ENCODE measurements around the gene SLC9A3. TPM values are rescaled to one million over a fixed set of nuclear protein-coding genes. Genes with fewer than 3 reads are reported as not detected.

SLC9A3 gene
- total and polyA plus RNA-seq, 2 donors, result 1.3 to 1.9 TPM

GRCh38 chr5:438481-438981 is 85.7 kb downstream of the SLC9A3 start:
- no peak for DNase-seq (ENCODE audit: low read depth in 6 of 9, low spot score in 9 of 9)

GRCh38 chr5:437281-437771 is 86.9 kb downstream of the SLC9A3 start:
- peaks cover 0 to 3% of the 10 kb centered on the region in 2 donors for H3K27me3 ChIP-seq (ENCODE audit: control insufficient read depth in 2 of 2, insufficient read depth in 1 of 2, low read length in 1 of 2)

More at GRCh38 chr5:438481-438981, 85.7 kb downstream of the SLC9A3 start:
- Histone ChIP-seq H3K4me3 (ENCODE audit: low read length in 2 of 2) (no peak overlapping the region), H3K27ac (ENCODE audit: low read depth in 1 of 2, low read length in 1 of 2) (no peak overlapping the region), H3K36me3 (ENCODE audit: control insufficient read depth in 2 of 2, insufficient read depth in 2 of 2, low read length in 1 of 2) (no peaks in the 10 kb centered on the region), H3K4me1 (ENCODE audit: control insufficient read depth in 2 of 2, insufficient read depth in 2 of 2, low read length in 2 of 2) (peaks cover 6 to 12% of the 10 kb centered on the region in 2 donors), H3K9me3 (ENCODE audit: control insufficient read depth in 2 of 2, insufficient read depth in 1 of 2, low read length in 1 of 2) (peaks cover 0 to 9% of the 10 kb centered on the region in 2 donors), H3K27me3 (ENCODE audit: control insufficient read depth in 2 of 2, insufficient read depth in 1 of 2, low read length in 1 of 2) (no peaks in the 10 kb centered on the region)
- 93% methylated on average over 14 of the region's 14 CpGs for WGBS

GRCh38 chr5:436641-436975 is 87.6 kb downstream of the SLC9A3 start:
- H3K27ac ChIP-seq (ENCODE audit: low read depth in 1 of 2, low read length in 1 of 2), result no peak overlapping the region
- 94% methylated on average over 5 of the region's 5 CpGs for WGBS
- peaks cover 0 to 8% of the 10 kb centered on the region in 2 donors for H3K4me1 ChIP-seq (ENCODE audit: control insufficient read depth in 2 of 2, insufficient read depth in 2 of 2, low read length in 2 of 2)
- DNase-seq (ENCODE audit: low read depth in 6 of 9, low spot score in 9 of 9), result no peak
- no peaks in the 10 kb centered on the region for H3K9me3 ChIP-seq (ENCODE audit: control insufficient read depth in 2 of 2, insufficient read depth in 1 of 2, low read length in 1 of 2)
- peaks cover 0 to 3% of the 10 kb centered on the region in 2 donors for H3K27me3 ChIP-seq (ENCODE audit: control insufficient read depth in 2 of 2, insufficient read depth in 1 of 2, low read length in 1 of 2)
- H3K4me3 ChIP-seq (ENCODE audit: low read length in 2 of 2), result no peak overlapping the region
- no peaks in the 10 kb centered on the region for H3K36me3 ChIP-seq (ENCODE audit: control insufficient read depth in 2 of 2, insufficient read depth in 2 of 2, low read length in 1 of 2)

More at GRCh38 chr5:437281-437771, 86.9 kb downstream of the SLC9A3 start:
- H3K4me1 ChIP-seq (ENCODE audit: control insufficient read depth in 2 of 2, insufficient read depth in 2 of 2, low read length in 2 of 2), result peaks cover 4 to 11% of the 10 kb centered on the region in 2 donors
- no peak overlapping the region for H3K4me3 ChIP-seq (ENCODE audit: low read length in 2 of 2)
- H3K9me3 ChIP-seq (ENCODE audit: control insufficient read depth in 2 of 2, insufficient read depth in 1 of 2, low read length in 1 of 2), result peaks cover 0 to 5% of the 10 kb centered on the region in 2 donors
- DNase-seq (ENCODE audit: low read depth in 6 of 9, low spot score in 9 of 9), result no peak
- WGBS, result 92% methylated on average over 18 of the region's 18 CpGs
- no peak overlapping the region for H3K27ac ChIP-seq (ENCODE audit: low read depth in 1 of 2, low read length in 1 of 2)
- H3K36me3 ChIP-seq (ENCODE audit: control insufficient read depth in 2 of 2, insufficient read depth in 2 of 2, low read length in 1 of 2), result no peaks in the 10 kb centered on the region

DNA sequence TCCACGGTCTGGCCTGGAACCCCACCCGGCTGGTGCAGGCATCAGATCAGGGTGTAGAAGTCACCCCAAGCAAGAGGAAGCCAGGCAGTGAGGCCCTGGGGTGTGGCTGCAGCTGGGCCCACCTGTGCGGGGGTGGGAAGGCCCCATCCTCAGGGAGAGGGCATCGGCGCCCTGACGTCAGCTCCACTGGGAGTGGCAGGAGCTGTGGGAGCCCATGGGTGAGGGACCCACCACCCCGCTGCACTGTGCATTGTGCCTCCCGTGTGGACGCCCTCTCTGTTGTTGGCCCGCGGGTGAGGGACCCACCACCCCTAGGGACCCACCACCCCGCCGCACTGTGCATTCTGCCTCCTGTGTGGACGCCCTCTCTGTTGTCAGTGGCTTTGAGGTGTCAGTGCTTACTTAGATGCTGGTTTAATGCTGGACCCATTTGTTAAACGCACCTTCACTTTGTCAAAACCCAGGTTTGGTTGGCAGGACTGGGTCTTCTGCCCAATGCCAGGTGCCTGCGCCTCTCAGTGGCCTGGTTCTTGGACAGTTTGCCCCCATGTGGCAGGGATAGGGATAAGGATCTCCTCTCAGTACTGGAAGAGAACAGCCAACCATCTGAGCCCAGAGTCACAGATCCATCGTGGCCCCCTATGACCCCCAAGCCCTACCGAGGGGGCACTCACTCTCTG is 88.1 kb downstream of the SLC9A3 start:
- H3K27ac ChIP-seq (ENCODE audit: low read depth in 1 of 2, low read length in 1 of 2), result no peak overlapping the region
- H3K27me3 ChIP-seq (ENCODE audit: control insufficient read depth in 2 of 2, insufficient read depth in 1 of 2, low read length in 1 of 2), result peaks cover 0 to 3% of the 10 kb centered on the region in 2 donors
- H3K4me1 ChIP-seq (ENCODE audit: control insufficient read depth in 2 of 2, insufficient read depth in 2 of 2, low read length in 2 of 2), result peaks cover 0 to 8% of the 10 kb centered on the region in 2 donors
- 87% methylated on average over 18 of the region's 18 CpGs for WGBS
- H3K9me3 ChIP-seq (ENCODE audit: control insufficient read depth in 2 of 2, insufficient read depth in 1 of 2, low read length in 1 of 2), result no peaks in the 10 kb centered on the region
- no peaks in the 10 kb centered on the region for H3K36me3 ChIP-seq (ENCODE audit: control insufficient read depth in 2 of 2, insufficient read depth in 2 of 2, low read length in 1 of 2)
- no peak overlapping the region for H3K4me3 ChIP-seq (ENCODE audit: low read length in 2 of 2)
- no peak for DNase-seq (ENCODE audit: low read depth in 6 of 9, low spot score in 9 of 9)

GRCh38 chr5:435156-435790 is 89.0 kb downstream of the SLC9A3 start:
- WGBS, result 90% methylated on average over 27 of the region's 27 CpGs
- peaks cover 0 to 3% of the 10 kb centered on the region in 2 donors for H3K27me3 ChIP-seq (ENCODE audit: control insufficient read depth in 2 of 2, insufficient read depth in 1 of 2, low read length in 1 of 2)
- no peaks in the 10 kb centered on the region for H3K36me3 ChIP-seq (ENCODE audit: control insufficient read depth in 2 of 2, insufficient read depth in 2 of 2, low read length in 1 of 2)
- no peak overlapping the region for H3K4me3 ChIP-seq (ENCODE audit: low read length in 2 of 2)
- H3K9me3 ChIP-seq (ENCODE audit: control insufficient read depth in 2 of 2, insufficient read depth in 1 of 2, low read length in 1 of 2), result no peaks in the 10 kb centered on the region
- H3K4me1 ChIP-seq (ENCODE audit: control insufficient read depth in 2 of 2, insufficient read depth in 2 of 2, low read length in 2 of 2), result peaks cover 0 to 8% of the 10 kb centered on the region in 2 donors
- no peak for DNase-seq (ENCODE audit: low read depth in 6 of 9, low spot score in 9 of 9)
- no peak overlapping the region for H3K27ac ChIP-seq (ENCODE audit: low read depth in 1 of 2, low read length in 1 of 2)

- no peak for DNase-seq (ENCODE audit: low read depth in 6 of 9, low spot score in 9 of 9)
- WGBS, result 92% methylated on average over 26 of the region's 26 CpGs
- no peak overlapping the region for H3K27ac ChIP-seq (ENCODE audit: low read depth in 1 of 2, low read length in 1 of 2)
- no peak overlapping the region for H3K4me3 ChIP-seq (ENCODE audit: low read length in 2 of 2)
- peaks cover 0 to 8% of the 10 kb centered on the region in 2 donors for H3K4me1 ChIP-seq (ENCODE audit: control insufficient read depth in 2 of 2, insufficient read depth in 2 of 2, low read length in 2 of 2)
- H3K36me3 ChIP-seq (ENCODE audit: control insufficient read depth in 2 of 2, insufficient read depth in 2 of 2, low read length in 1 of 2), result no peaks in the 10 kb centered on the region
- H3K9me3 ChIP-seq (ENCODE audit: control insufficient read depth in 2 of 2, insufficient read depth in 1 of 2, low read length in 1 of 2), result no peaks in the 10 kb centered on the region
- H3K27me3 ChIP-seq (ENCODE audit: control insufficient read depth in 2 of 2, insufficient read depth in 1 of 2, low read length in 1 of 2), result peaks cover 0 to 5% of the 10 kb centered on the region in 2 donors
Observed at GRCh38 chr5:434443-435146, 89.7 kb downstream of the SLC9A3 start.

GRCh38 chr5:433836-434235 is 90.4 kb downstream of the SLC9A3 start:
- Histone ChIP-seq H3K27me3 (ENCODE audit: control insufficient read depth in 2 of 2, insufficient read depth in 1 of 2, low read length in 1 of 2) (peaks cover 0 to 7% of the 10 kb centered on the region in 2 donors), H3K36me3 (ENCODE audit: control insufficient read depth in 2 of 2, insufficient read depth in 2 of 2, low read length in 1 of 2) (no peaks in the 10 kb centered on the region), H3K4me3 (ENCODE audit: low read length in 2 of 2) (no peak overlapping the region), H3K27ac (ENCODE audit: low read depth in 1 of 2, low read length in 1 of 2) (no peak overlapping the region), H3K4me1 (ENCODE audit: control insufficient read depth in 2 of 2, insufficient read depth in 2 of 2, low read length in 2 of 2) (peaks cover 0 to 8% of the 10 kb centered on the region in 2 donors), H3K9me3 (ENCODE audit: control insufficient read depth in 2 of 2, insufficient read depth in 1 of 2, low read length in 1 of 2) (no peaks in the 10 kb centered on the region)
- WGBS, result 88% methylated on average over 16 of the region's 16 CpGs
- no peak for DNase-seq (ENCODE audit: low read depth in 6 of 9, low spot score in 9 of 9)

DNA sequence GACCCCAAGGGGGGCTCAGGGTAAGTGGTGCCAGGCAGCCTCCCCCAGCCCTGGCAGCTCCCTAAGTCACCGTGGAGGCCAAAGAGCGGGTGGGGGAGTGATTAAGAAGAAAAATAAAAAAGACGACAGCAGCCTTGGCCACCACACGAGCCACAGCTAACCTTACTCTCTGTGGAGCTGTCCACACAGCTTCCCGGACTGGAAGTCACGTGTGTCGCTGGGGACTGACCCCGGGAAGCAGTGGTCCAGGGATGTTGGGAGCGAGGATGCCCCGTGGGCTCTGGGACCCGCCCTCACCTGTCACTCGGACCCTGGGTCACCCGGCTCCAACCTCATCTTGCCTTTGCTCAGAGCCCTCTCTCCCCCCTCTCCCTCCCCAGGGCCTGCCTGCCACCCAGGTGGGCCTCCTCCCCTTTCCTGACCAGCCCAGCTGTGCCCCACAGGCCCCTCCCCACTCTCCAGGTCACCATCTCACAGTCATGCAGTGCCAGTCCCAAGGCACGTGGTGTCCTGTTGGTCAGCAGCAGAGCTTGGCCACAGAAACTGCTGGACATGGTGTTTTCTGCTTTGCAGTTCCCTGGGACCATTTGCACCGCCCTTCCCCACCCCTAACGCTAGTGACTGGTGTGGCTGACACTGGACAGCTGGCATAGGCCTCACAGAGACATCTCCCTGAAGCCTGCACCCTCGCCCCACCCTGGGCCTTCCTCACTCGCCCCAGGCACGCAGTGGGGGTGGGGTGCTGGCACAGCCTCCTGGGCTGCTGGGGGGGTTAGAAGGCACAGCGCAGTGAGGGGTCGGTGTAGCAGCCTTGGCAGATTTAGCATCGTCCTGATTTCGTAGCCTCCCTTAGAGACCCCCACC is 91.1 kb downstream of the SLC9A3 start:
- 95% methylated on average over 23 of the region's 23 CpGs for WGBS
- H3K9me3 ChIP-seq (ENCODE audit: control insufficient read depth in 2 of 2, insufficient read depth in 1 of 2, low read length in 1 of 2), result peaks cover 0 to 2% of the 10 kb centered on the region in 2 donors
- peaks cover 0 to 7% of the 10 kb centered on the region in 2 donors for H3K27me3 ChIP-seq (ENCODE audit: control insufficient read depth in 2 of 2, insufficient read depth in 1 of 2, low read length in 1 of 2)
- H3K4me1 ChIP-seq (ENCODE audit: control insufficient read depth in 2 of 2, insufficient read depth in 2 of 2, low read length in 2 of 2), result peaks cover 0 to 8% of the 10 kb centered on the region in 2 donors
- no peak for DNase-seq (ENCODE audit: low read depth in 6 of 9, low spot score in 9 of 9)
- H3K36me3 ChIP-seq (ENCODE audit: control insufficient read depth in 2 of 2, insufficient read depth in 2 of 2, low read length in 1 of 2), result no peaks in the 10 kb centered on the region
- no peak overlapping the region for H3K4me3 ChIP-seq (ENCODE audit: low read length in 2 of 2)
- H3K27ac ChIP-seq (ENCODE audit: low read depth in 1 of 2, low read length in 1 of 2), result no peak overlapping the region
